PFSK-1 (cell line): Measurements from ENCODE around the gene PRMT6.

ENCODE experiments used
- FOXP2 ChIP-seq: optimal IDR thresholded peaks from 2 replicates; pipeline ENCODE3; 2011; ENCODE audit warnings: borderline replicate concordance, control low read depth, inconsistent platforms; ENCODE audit not compliant: insufficient read depth; ENCODE audit errors: extremely low read length, extremely low read depth
- POLR2AphosphoS5 ChIP-seq: IDR thresholded peaks from 2 replicates; pipeline ENCODE4 v1.6.1; 2012; ENCODE audit warnings: low read depth, mild to moderate bottlenecking, control low read depth, low read length, moderate library complexity
- REST ChIP-seq, 2 experiments: IDR thresholded peaks; 2 replicates each; pipeline versions ENCODE4 v1.6.1 to v1.8.0; 2011 to 2012; ENCODE audit warnings: low read depth in 2 of 2, low read length in 2 of 2, control low read depth in 1 of 2, inconsistent platforms in 1 of 2, mild to moderate bottlenecking in 1 of 2, moderate library complexity in 1 of 2; ENCODE audit not compliant: insufficient read depth in 1 of 2
- SIN3A ChIP-seq: IDR thresholded peaks from 2 replicates; pipeline ENCODE4 v1.6.1; 2012; ENCODE audit warnings: mild to moderate bottlenecking, low read length, moderate library complexity, borderline replicate concordance; ENCODE audit not compliant: insufficient read depth
- TAF1 ChIP-seq: IDR thresholded peaks from 2 replicates; pipeline ENCODE4 v1.6.1; 2012; ENCODE audit warnings: low read length, control low read depth, borderline replicate concordance; ENCODE audit not compliant: insufficient read depth

Gene PRMT6

GRCh38 chr1:107061886-107062285 is 5.4 kb downstream of the PRMT6 start:
- no peak for TF ChIP-seq SIN3A
- TF ChIP-seq REST (IDR thresholded peaks at IDR 0.05; ENCODE audit: insufficient read depth in 1 of 2, low read depth in 2 of 2, low read length in 2 of 2): no peak
- TF ChIP-seq TAF1: no peak
- no peak for TF ChIP-seq FOXP2
- no peak for TF ChIP-seq POLR2AphosphoS5

GRCh38 chr1:107073493-107073892 is 17.0 kb downstream of the PRMT6 start:
- TF ChIP-seq SIN3A: no peak
- no peak for TF ChIP-seq POLR2AphosphoS5
- no peak for TF ChIP-seq FOXP2
- no peak for TF ChIP-seq TAF1
- no peak for TF ChIP-seq REST (IDR thresholded peaks at IDR 0.05; ENCODE audit: insufficient read depth in 1 of 2, low read depth in 2 of 2, low read length in 2 of 2)

GRCh38 chr1:107076841-107077240 is 20.4 kb downstream of the PRMT6 start:
- TF ChIP-seq SIN3A (no peak), TAF1 (no peak), REST (IDR thresholded peaks at IDR 0.05; ENCODE audit: insufficient read depth in 1 of 2, low read depth in 2 of 2, low read length in 2 of 2) (no peak), FOXP2 (no peak), POLR2AphosphoS5 (no peak)

GRCh38 chr1:107079249-107079648 is 22.8 kb downstream of the PRMT6 start:
- TF ChIP-seq REST (IDR thresholded peaks at IDR 0.05; ENCODE audit: insufficient read depth in 1 of 2, low read depth in 2 of 2, low read length in 2 of 2) (no peak), SIN3A (no peak), FOXP2 (no peak), TAF1 (no peak), POLR2AphosphoS5 (no peak)

- TF ChIP-seq SIN3A: no peak
These were observed 24.6 kb downstream of the PRMT6 start for GRCh38 chr1:107081102-107081501.
